Astrocyte of the spinal cord (primary cell): ENCODE data around the gene DDX17.

Source experiments
- DNase-seq: peaks from one replicate; pipeline ENCODE4 v3.0.0; 2011; ENCODE audit warnings: low read depth, low spot score
- H3K4me3 ChIP-seq: 2 replicates; pipeline ENCODE4 v1.5.1; 2011; ENCODE audit warnings: low read depth, mild to moderate bottlenecking, low read length, moderate library complexity
- in situ Hi-C: cut with HindIII; loops from 2 replicates; pipeline ENCODE4 v1.10.0; 2017; ENCODE audit warnings: low sequenced_read_pairs
- TF ChIP-seq, protein P1 (sequence below): IDR thresholded peaks from 2 replicates; pipeline ENCODE4 v1.5.1; 2012; ENCODE audit warnings: low read depth, mild to moderate bottlenecking, low read length, inconsistent platforms

The DDX17 gene

DNA sequence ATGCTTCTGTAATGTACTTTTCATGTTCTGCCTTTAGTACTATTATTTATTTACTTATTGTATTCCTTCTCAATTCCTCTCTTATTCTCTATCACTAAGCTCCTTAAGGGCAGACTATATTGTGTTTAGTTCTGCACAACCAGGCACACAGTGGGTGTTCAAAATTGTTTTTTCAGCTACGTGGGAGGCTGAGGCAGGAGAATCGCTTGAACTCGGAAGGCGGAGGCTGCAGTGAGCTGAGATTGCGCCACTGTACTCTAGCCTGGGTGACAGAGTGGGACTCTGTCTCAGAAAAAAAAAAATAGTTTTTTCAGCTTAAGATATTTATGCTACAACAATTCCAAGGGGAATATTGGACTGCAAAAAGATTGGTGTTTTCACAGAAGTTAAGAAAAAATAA lies 17.4 kb upstream of the DDX17 start:
- TF ChIP-seq, protein P1, sequence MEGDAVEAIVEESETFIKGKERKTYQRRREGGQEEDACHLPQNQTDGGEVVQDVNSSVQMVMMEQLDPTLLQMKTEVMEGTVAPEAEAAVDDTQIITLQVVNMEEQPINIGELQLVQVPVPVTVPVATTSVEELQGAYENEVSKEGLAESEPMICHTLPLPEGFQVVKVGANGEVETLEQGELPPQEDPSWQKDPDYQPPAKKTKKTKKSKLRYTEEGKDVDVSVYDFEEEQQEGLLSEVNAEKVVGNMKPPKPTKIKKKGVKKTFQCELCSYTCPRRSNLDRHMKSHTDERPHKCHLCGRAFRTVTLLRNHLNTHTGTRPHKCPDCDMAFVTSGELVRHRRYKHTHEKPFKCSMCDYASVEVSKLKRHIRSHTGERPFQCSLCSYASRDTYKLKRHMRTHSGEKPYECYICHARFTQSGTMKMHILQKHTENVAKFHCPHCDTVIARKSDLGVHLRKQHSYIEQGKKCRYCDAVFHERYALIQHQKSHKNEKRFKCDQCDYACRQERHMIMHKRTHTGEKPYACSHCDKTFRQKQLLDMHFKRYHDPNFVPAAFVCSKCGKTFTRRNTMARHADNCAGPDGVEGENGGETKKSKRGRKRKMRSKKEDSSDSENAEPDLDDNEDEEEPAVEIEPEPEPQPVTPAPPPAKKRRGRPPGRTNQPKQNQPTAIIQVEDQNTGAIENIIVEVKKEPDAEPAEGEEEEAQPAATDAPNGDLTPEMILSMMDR = no peak
- in situ Hi-C loops = no loop called here
- H3K4me3 ChIP-seq = no peak overlapping the region
- DNase-seq = no peak

DNA sequence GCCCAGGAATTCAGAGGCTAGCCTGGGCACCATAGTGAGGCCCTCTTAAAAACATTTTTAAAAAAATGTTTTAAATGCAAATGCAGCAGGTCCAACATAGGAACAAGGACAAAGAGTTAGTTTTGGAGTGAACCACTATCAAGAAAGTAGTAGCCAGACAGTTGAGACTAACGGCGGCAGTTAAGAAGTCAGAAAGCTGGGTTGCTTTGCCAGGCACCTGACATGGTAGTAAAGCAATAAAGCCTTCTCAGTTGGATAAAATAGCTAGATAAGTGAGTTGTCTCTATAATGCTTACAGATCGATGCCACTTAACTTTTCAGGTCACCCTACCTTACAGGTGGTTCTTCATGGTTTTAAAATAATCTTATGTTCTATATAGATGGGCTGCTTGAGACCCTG lies 16.9 kb upstream of the DDX17 start:
- DNase-seq = no peak
- TF ChIP-seq, protein P1 = no peak
- in situ Hi-C loops = no loop called here
- no peak overlapping the region for H3K4me3 ChIP-seq

DNA sequence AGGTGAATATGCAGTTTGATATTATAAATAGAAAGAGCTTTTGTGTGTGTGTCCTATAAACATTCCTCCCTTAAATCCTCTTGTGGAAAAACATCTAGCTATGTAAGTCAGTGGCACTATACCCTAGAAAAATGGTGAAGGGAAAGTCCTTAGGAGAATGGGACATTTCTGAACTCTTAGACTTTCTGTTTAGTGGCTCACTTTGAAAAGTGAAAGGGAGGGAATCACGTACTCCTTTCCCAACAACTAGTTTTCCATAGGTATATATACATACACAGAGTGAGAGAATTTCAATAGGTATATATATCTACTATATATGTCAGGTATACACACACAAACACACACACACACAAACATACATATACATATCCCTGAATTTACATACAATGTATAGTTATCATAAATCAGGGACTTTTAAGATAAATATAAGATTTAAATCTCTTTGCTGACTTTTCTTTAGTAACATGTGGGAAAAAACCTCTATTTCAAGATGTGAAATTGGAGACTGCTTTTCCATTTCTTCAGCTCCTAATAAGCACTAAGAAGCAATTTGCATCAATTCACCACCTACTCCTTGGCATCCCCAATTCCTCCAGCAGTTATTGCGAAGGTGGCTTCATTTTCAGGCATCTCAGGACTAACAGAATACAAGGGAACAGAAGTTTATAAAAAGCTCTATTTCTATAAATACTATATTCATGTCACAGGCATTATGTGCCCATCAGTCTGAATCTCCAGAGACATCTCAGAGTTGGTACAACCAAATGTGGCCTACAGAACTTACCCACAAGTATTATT lies 13.5 kb upstream of the DDX17 start:
- TF ChIP-seq, protein P1 = no peak
- H3K4me3 ChIP-seq = no peak overlapping the region
- in situ Hi-C loops = no loop called here
- DNase-seq = no peak

DNA sequence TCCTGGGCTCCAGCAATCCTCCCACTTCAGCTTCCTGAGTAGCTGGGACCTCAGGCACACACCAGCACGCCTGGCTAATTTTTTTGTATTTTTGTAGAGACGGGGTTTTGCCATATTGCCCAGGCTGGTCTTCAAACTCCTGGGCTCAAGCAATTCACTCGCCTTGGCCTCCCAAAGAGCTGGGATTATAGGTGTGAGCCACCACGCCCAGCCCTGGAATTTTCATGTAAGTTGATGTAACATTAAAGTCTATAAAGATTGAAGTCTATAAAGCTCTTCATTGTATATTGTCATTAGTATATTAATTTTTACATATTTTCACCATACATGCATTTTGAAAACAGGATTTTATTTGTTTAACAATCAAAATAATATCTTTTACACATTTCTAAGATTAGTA lies 12.5 kb upstream of the DDX17 start:
- TF ChIP-seq, protein P1 = no peak
- no peak for DNase-seq
- in situ Hi-C loops = no loop called here
- no peak overlapping the region for H3K4me3 ChIP-seq

DNA sequence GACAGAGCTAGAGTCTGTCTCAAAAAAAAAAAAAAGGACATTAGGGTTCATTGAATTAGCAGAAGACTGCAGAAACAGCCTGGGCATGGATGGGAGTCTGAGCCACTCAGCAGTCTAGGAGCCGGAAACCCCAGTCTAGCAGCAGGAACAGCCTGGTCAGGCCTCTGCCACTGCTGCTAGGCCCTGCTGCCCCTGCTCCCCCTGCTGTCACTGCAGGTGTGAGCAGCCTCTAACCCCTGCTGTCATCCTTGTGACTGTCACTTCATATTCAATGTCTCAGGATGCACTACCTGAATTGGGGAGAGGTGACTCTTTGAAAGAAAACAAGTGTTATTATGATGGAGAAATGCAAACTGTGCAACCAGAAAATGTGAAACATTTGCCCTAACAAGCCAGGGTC lies 7.0 kb upstream of the DDX17 start:
- TF ChIP-seq, protein P1 = no peak
- no peak overlapping the region for H3K4me3 ChIP-seq
- in situ Hi-C loops = no loop called here
- DNase-seq = no peak

DNA sequence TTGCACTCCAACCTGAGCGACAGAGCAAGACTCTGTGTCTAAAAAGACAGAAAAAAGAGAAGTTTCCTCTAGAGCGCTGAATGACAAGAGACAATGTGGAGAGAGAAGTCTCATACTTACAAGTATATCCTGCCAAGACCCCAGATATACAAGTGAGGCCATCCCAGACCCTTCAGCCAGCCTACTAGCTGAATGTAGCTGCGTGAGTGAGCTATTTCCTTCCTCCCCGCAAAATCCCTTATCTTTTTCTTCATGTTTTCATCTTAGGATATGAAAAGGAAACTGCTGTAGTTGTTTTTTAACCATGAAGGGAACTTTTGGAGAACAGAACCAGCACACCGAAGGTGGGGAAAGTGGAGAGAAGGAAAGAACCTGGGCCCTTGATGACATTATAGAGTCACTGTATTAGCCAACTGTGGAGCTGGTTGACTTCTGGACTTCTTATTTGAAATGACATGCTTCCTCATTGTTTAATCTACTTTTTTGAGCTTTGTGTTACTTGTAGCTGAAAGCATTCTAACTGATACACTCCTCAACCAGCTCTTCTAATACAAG lies 4.4 kb upstream of the DDX17 start:
- DNase-seq = no peak
- in situ Hi-C loops = no loop called here
- H3K4me3 ChIP-seq = no peak overlapping the region

More for the DNA sequence above, 4.4 kb upstream of the DDX17 start:
- TF ChIP-seq, protein P1 = no peak
